HG02840 (cell line): Measurements from ENCODE around the gene RRP15.

ENCODE experiments used
- ATAC-seq: cut with Tn5 transposase; IDR thresholded peaks from one replicate; pipeline ENCODE4 v1.9.1; 2021; ENCODE audit warnings: mild to moderate bottlenecking, moderate library complexity, moderate number of reproducible peaks; ENCODE audit not compliant: unreplicated experiment, low FRiP score

Gene RRP15

GRCh38 chr1:218284917-218285635 lies at the start of gene RRP15:
Gene RRP15, plus strand, starts transcription at chr1:218285293. Its CDS starts 24 bp downstream, at chr1:218285317.
- peak; percentile 100 for ATAC-seq

DNA sequence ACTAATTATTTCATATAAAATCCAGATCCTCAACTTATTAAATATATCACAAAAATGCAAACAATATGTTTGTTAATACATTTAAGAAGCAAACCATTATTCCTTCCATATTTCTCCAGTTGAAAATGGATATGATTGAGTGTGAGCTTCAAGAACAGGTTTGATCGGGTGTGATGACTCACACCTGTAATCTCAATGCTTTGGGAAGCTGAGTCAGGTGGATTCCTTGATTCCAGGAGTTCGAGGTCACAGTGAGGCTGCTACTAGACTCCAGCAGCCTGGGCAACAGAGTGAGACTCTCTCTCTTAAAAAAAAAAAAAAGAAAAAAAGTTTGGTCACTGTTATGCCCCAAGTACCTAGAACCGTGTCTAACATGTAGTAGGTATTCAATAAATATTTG lies 42.9 kb upstream of the RRP15 start:
- no peak for ATAC-seq

DNA sequence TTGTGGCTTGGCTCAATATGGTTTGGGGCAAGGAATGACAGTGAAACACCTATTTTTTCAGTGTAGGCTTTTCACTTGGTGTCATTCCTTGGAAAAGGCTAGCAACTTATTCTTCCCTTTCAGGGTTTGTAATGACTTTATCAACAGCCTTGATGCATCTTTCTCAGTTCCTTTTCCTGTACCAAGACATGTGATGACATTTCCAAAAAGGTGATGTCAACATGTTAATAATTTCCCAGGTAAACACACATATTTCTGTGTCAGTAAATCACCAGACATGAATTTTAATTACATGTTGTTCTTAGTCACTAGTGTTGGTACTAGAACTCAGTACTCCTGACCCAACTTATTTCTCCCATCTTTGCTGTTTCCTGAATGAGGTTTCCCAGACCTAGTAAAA lies 37.8 kb upstream of the RRP15 start:
- no peak for ATAC-seq

GRCh38 chr1:218249338-218250140 lies 35.6 kb upstream of the RRP15 start:
- no peak for ATAC-seq

DNA sequence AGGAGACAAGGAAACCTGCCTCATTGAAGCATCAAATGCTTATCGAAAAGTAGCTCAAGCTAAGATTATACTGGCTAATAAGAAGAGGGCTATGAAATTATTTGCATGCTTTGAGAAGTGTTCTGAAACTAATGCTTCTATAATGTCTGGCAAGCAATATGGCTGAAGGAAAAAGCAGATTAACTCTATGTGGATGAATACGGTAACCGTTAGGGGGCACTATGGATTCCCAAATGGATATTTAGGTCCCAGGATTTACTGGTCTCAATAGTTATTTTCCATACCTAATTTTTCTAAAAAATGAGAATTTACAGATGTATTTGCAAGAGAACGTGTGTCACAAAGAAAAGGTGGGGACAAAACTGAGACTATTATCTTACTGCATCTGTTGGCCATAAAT lies 34.6 kb upstream of the RRP15 start:
- ATAC-seq = no peak

- ATAC-seq = no peak
These were observed 30.7 kb upstream of the RRP15 start for GRCh38 chr1:218254296-218254946.

DNA sequence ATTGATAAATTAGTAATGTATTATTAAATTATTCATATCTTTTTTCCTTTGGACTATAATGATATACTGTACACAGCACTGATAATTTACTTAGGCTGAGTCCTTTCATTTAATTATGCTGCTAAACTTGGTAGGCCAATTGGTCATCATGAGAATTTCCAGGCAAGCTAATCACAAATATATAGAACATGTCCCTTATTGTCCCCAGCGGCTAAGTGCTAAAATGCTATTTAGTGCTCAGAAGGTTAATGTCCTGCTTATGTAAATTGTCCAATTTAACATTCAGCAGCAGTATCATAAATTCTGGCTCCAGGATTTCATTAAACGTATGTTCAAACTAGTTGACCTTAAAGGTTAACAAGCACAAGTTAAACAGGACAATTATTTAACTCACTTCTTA lies 30.0 kb upstream of the RRP15 start:
- no peak for ATAC-seq

DNA sequence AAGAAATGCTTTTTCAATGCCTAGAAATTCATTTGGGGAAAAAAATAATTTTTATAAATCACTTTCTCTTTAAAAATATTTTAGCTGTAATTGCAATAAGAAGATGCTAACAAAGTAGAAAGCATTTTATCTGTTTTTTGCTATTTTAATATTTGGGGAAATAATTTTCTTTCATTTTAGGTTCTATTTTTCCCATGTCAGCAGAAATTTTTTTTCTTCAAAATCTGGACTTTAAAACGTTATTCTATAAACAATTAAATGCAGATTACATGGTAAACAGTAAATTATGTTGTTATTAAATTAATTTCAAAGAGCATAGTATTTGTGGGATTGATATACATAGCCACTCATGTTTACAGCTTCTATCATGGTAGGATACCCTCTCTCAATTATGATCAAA lies 27.7 kb upstream of the RRP15 start:
- no peak for ATAC-seq

DNA sequence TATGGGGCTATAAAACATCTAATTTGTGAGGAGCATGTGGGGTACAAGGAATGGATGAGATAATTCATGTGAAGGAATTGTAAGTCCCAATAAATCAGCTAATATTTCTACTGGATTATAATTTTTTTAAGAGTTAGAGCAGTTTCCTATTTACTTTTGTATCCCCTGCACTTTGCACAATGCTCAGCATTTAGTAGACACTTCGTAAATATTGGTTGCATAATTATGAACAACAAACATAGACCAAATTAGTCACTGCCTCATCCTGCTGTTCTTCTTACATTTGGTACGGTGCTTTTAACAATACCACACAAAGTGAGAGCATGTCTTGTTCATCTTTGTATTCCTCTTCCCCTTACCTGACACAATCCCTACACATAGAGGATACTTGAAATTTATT lies 27.1 kb upstream of the RRP15 start:
- ATAC-seq = no peak

GRCh38 chr1:218259339-218259738 lies 25.8 kb upstream of the RRP15 start:
- no peak for ATAC-seq

GRCh38 chr1:218259800-218260199 lies 25.3 kb upstream of the RRP15 start:
- ATAC-seq = no peak

GRCh38 chr1:218262259-218262658 lies 22.8 kb upstream of the RRP15 start:
- no peak for ATAC-seq

- no peak for ATAC-seq
These were observed 18.7 kb upstream of the RRP15 start for GRCh38 chr1:218266356-218266755.

GRCh38 chr1:218272366-218272765 lies 12.7 kb upstream of the RRP15 start:
- no peak for ATAC-seq

GRCh38 chr1:218273762-218274479 lies 11.2 kb upstream of the RRP15 start:
- no peak for ATAC-seq

GRCh38 chr1:218274511-218274910 lies 10.6 kb upstream of the RRP15 start:
- ATAC-seq = no peak

DNA sequence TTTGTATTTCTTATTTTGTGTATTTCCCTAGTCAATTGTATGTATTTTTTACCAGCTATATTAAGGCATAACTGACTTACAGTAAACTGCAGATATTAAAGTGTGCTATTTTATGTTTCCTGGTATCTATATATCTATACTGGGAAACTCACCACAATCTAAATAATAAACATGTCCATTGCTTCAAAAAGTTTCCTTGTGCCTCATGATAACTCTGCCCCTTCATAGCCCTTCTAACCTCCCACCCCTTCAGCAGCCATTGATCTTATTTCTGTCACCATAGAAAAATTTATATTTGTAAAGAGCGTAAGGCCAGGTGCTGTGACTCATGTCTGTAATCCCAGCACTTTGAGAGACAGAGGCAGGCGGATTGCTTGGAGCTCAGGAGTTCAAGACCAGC lies 9.3 kb upstream of the RRP15 start:
- ATAC-seq = no peak

DNA sequence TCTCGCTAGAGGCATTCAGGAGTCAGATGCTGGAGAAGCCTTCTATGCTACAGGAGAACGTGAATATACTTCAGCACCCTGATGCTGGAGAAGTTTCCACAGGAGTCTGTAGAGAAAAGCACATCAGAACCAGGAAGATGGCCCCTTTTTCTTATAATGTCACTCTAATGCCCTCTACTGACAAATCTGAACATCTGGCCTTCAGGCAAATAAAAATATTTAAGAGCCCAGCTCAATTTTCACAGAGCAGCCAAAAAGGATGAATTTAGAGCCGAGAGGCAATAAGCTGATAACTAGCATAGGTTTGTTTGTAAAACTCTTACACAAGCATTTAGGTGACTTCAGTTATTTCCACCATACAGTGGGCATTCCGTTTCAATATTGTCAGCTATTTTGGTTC lies 3.8 kb upstream of the RRP15 start:
- ATAC-seq = no peak

GRCh38 chr1:218284377-218284916 lies 646 bp upstream of the RRP15 start:
- ATAC-seq = peak; percentile 24

GRCh38 chr1:218292515-218292914 lies 7.4 kb downstream of the RRP15 start:
- no peak for ATAC-seq

- ATAC-seq = no peak
These were observed 9.5 kb downstream of the RRP15 start for GRCh38 chr1:218294546-218294945.
